Sigmoid colon (tissue), 7 donors: ENCODE data around the gene CDC42BPB. TPM values are rescaled to one million over a fixed set of nuclear protein-coding genes. Genes with fewer than 3 reads are reported as not detected.

Experiments
- DNase-seq: peaks from one replicate; pipeline ENCODE4 v3.0.0-alpha.2; 2019
- H3K27ac ChIP-seq, 4 donors: fragments of 200-600 bp; sonication (generic); one replicate each; pipeline ENCODE4 v1.5.1; 2016 to 2019; ENCODE audit warnings: mild to moderate bottlenecking in 1 of 4
- H3K27me3 ChIP-seq, 3 donors: fragments of 200-600 bp; sonication (generic); one replicate each; pipeline ENCODE4 v1.5.1; 2019; ENCODE audit warnings: mild to moderate bottlenecking in 1 of 3
- H3K36me3 ChIP-seq, 4 donors: fragments of 200-600 bp; sonication (generic); one replicate each; pipeline ENCODE4 v1.5.1; 2016 to 2019
- H3K4me1 ChIP-seq, 4 donors: fragments of 200-600 bp; sonication (generic); one replicate each; pipeline ENCODE4 v1.5.1; 2017 to 2019
- H3K4me3 ChIP-seq, 4 donors: fragments of 200-600 bp; sonication (generic); one replicate each; pipeline ENCODE4 v1.5.1; 2017 to 2019; ENCODE audit warnings: mild to moderate bottlenecking in 2 of 4, moderate library complexity in 1 of 4
- H3K9me3 ChIP-seq, 4 donors: fragments of 200-600 bp in 3 of 4; sonication (generic) in 3 of 4; one replicate each; pipeline versions ENCODE4 v1.5.1 to v1.6.1; 2013 to 2019
- EP300 ChIP-seq, 4 donors: sonication (generic); formaldehyde crosslinking; IDR thresholded peaks; one replicate each; pipeline ENCODE4 v1.6.1; 2017; ENCODE audit warnings: antibody characterized with exemption in 4 of 4
- POLR2A ChIP-seq, 2 donors: fragments of 450-650 bp; IDR thresholded peaks; one replicate each; pipeline ENCODE4 v1.6.1; 2016; ENCODE audit warnings: antibody characterized with exemption in 2 of 2, mild to moderate bottlenecking in 2 of 2, moderate library complexity in 2 of 2
- POLR2AphosphoS5 ChIP-seq, 4 donors: sonication (generic); formaldehyde crosslinking; IDR thresholded peaks; one replicate each; pipeline ENCODE4 v1.6.1; 2017; ENCODE audit warnings: antibody characterized with exemption in 4 of 4
- WGBS, 2 donors: extraction: QIAGEN DNeasy Blood & Tissue Kit; methylation state at CpG; one replicate each; pipeline ENCODE4 v1.1.7; 2013; 5-methylcytosine and 5-hydroxymethylcytosine counted together
- intact Hi-C: fragments of 100-400 bp; cut with DNase I; formaldehyde crosslinking; loops from one replicate; pipeline ENCODE4 v1.15.1; 2023
- polyA plus RNA-seq, 3 donors: library from polyadenylated mRNA; stranded (reverse); fragments of 200-250 nt; gene quantifications; one replicate each; pipeline ENCODE4 v1.2.3, GENCODE V29; 2013
- total RNA-seq, 4 donors: library from RNA; depleted of rRNA; stranded (reverse); fragments of >200 nt; gene quantifications; one replicate each; pipeline ENCODE4 v1.1.0, GENCODE V29; 2016
- TF ChIP-seq, protein P1 (sequence below), 4 experiments: fragments of 450-650 bp in 3 of 4; fragments of 200-600 bp in 1 of 4; IDR thresholded peaks; one replicate each; pipeline ENCODE4 v1.5.1; 2016 to 2019; ENCODE audit warnings: antibody characterized with exemption in 4 of 4, mild to moderate bottlenecking in 3 of 4, moderate library complexity in 2 of 4
- donor health status: healthy with polysubstance abuse.
- donor health status: Bipolar disorder and iron deficiency.
- donor health status: healthy.

Gene CDC42BPB
- total and polyA plus RNA-seq, 7 donors = 18.0 to 82.3 (median 58.5) TPM

DNA sequence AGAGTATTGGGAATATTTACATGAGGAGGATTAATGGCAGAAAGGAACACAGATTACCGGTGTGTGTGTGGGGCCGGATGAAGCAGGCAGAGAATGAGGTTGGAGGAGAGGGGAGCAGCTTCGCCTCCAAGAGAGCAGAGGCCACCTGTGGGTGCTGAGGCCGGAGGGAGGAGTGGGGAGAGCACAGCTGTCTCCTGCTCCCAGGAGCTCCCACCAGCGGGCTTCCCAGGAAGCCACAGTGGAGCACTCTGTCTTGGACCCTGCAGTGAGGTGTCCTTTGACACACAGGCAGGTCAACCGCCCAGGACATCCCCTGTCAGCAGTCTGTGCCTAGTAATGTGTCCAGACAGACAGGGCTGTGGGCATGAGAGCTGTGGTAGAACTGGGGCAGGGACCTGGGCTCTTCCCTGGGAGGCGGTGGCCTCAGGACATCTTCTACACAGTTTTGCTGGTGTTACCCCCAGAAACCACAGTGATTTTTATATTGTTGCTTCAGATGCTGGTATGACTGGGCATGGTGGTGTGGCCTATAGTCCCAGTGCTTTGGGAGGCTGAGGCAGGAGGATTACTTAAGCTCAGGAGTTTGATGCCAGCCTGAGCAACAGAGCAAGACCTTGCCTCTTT is 153.3 kb downstream of the CDC42BPB start:
- H3K36me3 ChIP-seq = peaks cover 0 to 44% (median 9%) of the 10 kb centered on the region in 4 donors

DNA sequence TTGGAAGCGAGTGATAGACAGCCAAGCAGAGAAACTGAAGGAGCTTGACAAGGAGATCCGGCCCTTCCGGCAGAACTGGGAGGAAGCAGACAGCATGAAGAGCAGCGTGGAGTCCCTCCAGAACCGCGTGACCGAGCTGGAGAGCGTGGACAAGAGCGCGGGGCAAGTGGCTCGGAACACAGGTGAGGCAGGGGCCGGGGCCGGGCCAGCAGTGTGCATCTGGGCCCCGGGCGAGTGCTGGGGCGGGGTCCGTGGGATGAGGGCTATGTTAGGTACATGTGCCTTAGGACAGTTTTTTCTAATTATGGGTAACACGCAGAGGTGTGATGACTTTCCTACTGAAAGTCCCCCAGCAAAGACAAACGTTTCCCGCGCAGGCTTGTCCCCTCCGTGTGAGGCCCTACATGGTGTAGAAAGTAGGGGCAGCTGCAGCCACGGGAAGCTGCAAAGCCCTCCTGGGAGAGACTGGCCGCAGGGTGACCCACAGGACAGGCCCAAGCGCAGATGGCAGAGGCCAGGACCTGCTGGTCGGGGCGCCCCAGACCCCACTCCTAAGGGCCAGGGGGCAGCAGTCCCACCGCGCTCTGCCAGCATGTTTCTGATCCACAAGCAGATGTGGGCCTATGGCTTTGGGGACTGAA is 154.0 kb downstream of the CDC42BPB start:
- no peaks in the 10 kb centered on the region for H3K27me3 ChIP-seq
- intact Hi-C loops = no loop called here
- H3K4me3 ChIP-seq = no peak overlapping the region
- no peak overlapping the region for H3K27ac ChIP-seq
- H3K36me3 ChIP-seq = peaks cover 0 to 50% (median 9%) of the 10 kb centered on the region in 4 donors
- no peaks in the 10 kb centered on the region for H3K9me3 ChIP-seq
- H3K4me1 ChIP-seq = no peaks in the 10 kb centered on the region
- TF ChIP-seq POLR2AphosphoS5 (IDR thresholded peaks at IDR 0.05) = no peak
- no peak for TF ChIP-seq POLR2A (IDR thresholded peaks at IDR 0.05)
- TF ChIP-seq, protein P1, sequence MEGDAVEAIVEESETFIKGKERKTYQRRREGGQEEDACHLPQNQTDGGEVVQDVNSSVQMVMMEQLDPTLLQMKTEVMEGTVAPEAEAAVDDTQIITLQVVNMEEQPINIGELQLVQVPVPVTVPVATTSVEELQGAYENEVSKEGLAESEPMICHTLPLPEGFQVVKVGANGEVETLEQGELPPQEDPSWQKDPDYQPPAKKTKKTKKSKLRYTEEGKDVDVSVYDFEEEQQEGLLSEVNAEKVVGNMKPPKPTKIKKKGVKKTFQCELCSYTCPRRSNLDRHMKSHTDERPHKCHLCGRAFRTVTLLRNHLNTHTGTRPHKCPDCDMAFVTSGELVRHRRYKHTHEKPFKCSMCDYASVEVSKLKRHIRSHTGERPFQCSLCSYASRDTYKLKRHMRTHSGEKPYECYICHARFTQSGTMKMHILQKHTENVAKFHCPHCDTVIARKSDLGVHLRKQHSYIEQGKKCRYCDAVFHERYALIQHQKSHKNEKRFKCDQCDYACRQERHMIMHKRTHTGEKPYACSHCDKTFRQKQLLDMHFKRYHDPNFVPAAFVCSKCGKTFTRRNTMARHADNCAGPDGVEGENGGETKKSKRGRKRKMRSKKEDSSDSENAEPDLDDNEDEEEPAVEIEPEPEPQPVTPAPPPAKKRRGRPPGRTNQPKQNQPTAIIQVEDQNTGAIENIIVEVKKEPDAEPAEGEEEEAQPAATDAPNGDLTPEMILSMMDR (IDR thresholded peaks at IDR 0.05) = no peak
- TF ChIP-seq EP300 (IDR thresholded peaks at IDR 0.05) = no peak
- DNase-seq = no peak
- 90 to 97% methylated on average over 29 of the region's 29 CpGs for WGBS, 2 donors

More for the DNA sequence above, 153.3 kb downstream of the CDC42BPB start:
- Histone ChIP-seq H3K4me3 (no peak overlapping the region), H3K9me3 (no peaks in the 10 kb centered on the region), H3K4me1 (no peaks in the 10 kb centered on the region), H3K27ac (no peak overlapping the region), H3K27me3 (no peaks in the 10 kb centered on the region)
- no peak for TF ChIP-seq EP300 (IDR thresholded peaks at IDR 0.05)
- no peak for DNase-seq
- intact Hi-C loops = no loop called here
- WGBS, 2 donors = 97 to 98% methylated on average over 7 of the region's 7 CpGs

DNA sequence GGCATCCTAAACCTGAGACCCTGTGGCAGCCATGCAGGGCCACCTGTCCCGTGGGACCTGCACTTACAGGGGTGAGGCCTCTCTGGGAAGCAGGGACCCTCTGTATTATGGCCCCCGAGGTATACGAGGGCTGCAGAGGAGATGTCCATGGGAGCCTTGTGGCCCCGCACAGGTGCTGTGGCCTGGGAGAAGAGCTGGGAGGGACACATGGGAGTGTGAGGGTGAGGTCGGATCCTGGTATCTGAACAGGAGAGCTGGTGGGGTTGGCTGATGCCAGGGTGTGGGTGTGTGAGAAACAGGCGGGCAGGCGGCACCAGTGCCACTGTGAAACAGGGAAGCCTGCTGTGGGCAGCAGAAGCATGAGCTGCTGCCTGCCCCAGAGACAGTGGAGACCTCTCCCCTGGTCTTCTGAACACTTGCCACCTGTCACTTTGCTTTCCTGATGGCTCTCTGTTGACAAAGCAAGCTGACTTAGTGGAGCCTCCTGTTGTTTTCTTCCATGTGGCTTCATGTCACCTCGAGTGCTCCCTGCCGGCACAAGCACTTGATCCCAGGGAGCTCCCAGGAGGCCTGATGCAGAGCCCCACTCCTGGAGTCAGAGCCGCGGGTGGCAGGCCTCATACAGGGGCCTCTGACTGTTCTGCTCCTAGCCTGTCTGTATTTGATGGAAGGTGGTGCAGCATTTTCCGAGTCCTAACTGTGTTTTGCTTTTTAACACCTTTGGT is 154.7 kb downstream of the CDC42BPB start:
- Histone ChIP-seq H3K27me3 (no peaks in the 10 kb centered on the region), H3K4me1 (no peaks in the 10 kb centered on the region), H3K4me3 (no peak overlapping the region), H3K27ac (no peak overlapping the region), H3K36me3 (peaks cover 0 to 57% (median 9%) of the 10 kb centered on the region in 4 donors), H3K9me3 (no peaks in the 10 kb centered on the region)
- intact Hi-C loops = no loop called here
- no peak for TF ChIP-seq EP300 (IDR thresholded peaks at IDR 0.05)
- TF ChIP-seq, protein P1 (IDR thresholded peaks at IDR 0.05) = no peak
- WGBS, 2 donors = 91 to 94% methylated on average over 12 of the region's 12 CpGs
- no peak for DNase-seq

DNA sequence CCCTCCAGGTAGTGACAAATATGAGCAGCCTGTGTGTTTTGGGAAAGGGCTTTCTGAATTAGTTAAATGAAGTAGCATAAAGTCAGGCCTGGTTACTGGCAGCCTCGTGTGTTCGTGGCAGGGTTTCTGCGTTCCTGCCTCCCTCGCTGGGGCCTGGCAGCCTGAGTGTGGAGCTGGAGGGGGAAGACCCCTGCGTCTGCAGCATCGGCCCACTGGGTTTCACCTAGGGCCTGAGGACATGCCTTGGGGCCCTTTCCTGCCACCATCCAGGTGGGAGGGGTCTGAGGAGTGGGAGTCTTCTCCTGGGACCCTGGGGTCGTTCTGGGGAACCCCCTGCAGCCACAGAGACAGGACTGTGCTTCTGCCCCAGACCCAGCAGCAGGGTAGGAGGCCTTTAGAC is 155.3 kb downstream of the CDC42BPB start:
- no peaks in the 10 kb centered on the region for H3K9me3 ChIP-seq

More for the DNA sequence above, 155.3 kb downstream of the CDC42BPB start:
- Histone ChIP-seq H3K4me1 (no peaks in the 10 kb centered on the region), H3K4me3 (no peak overlapping the region), H3K27ac (no peak overlapping the region), H3K27me3 (no peaks in the 10 kb centered on the region), H3K36me3 (peaks cover 0 to 58% (median 9%) of the 10 kb centered on the region in 4 donors)
- no peak for DNase-seq
- no peak for TF ChIP-seq EP300 (IDR thresholded peaks at IDR 0.05)
- no peak for TF ChIP-seq POLR2A (IDR thresholded peaks at IDR 0.05)
- TF ChIP-seq, protein P1 (IDR thresholded peaks at IDR 0.05) = no peak
- no peak for TF ChIP-seq POLR2AphosphoS5 (IDR thresholded peaks at IDR 0.05)
- 69 to 92% methylated on average over 7 of the region's 7 CpGs for WGBS, 2 donors
- intact Hi-C loops = no loop called here
